PC-9 (cell line): ENCODE measurements around the gene SNPH. TPM values are rescaled to one million over a fixed set of nuclear protein-coding genes. Genes with fewer than 3 reads are reported as not detected.
A peak's percentile ranks its signal among the peaks of the same experiment; 100 is the strongest.

ENCODE experiments used
- BruUV-seq: library from RNA; stranded (reverse); fragments of 400-500 nt; replicated peaks from 2 replicates; lab custom pipeline; 2021; lab: Mats Ljungman, UMichigan
- CTCF ChIA-PET: fragments of 300-600 bp; sonication (Branson Sonifier 250); formaldehyde crosslinking; loops from one replicate; lab custom pipeline; 2022; ENCODE audit warnings: antibody characterized with exemption; lab: Charles Lee
- POLR2A ChIA-PET: fragments of 300-600 bp; sonication (Branson Sonifier 250); formaldehyde crosslinking; loops from one replicate; lab custom pipeline; 2022; ENCODE audit warnings: antibody characterized with exemption; ENCODE audit not compliant: unreplicated experiment; lab: Charles Lee
- DNase-seq, 2 experiments: peaks; one replicate each; pipeline versions ENCODE4 v3.0.0 to v3.0.0-alpha.2; 2015 to 2022; ENCODE audit warnings: mixed read lengths in 1 of 2
- H2AFZ ChIP-seq: fragments of 200-600 bp; sonication (generic); 2 replicates; pipeline ENCODE4 v1.8.1; 2017; ENCODE audit warnings: antibody characterized with exemption
- H3F3A ChIP-seq: fragments of 200-600 bp; sonication (generic); 2 replicates; pipeline ENCODE4 v1.8.1; 2017; ENCODE audit warnings: antibody characterized with exemption, mild to moderate bottlenecking, low read depth; ENCODE audit not compliant: insufficient read depth
- H3K27ac ChIP-seq: fragments of 200-600 bp; sonication (generic); 2 replicates; pipeline ENCODE4 v1.6.1; 2016; ENCODE audit warnings: mixed run types
- H3K27me3 ChIP-seq: fragments of 200-600 bp; sonication (generic); 2 replicates; pipeline ENCODE4 v1.6.1; 2016; ENCODE audit warnings: low read depth, mixed run types; ENCODE audit not compliant: insufficient read depth
- H3K36me3 ChIP-seq: fragments of 200-600 bp; sonication (generic); 2 replicates; pipeline ENCODE4 v1.6.1; 2016; ENCODE audit warnings: low read depth, mixed run types
- H3K4me1 ChIP-seq: fragments of 200-600 bp; sonication (generic); replicated peaks from 2 replicates; pipeline ENCODE4 v1.6.1; 2016; ENCODE audit warnings: mixed run types; ENCODE audit not compliant: insufficient read depth
- H3K4me2 ChIP-seq: fragments of 200-600 bp; sonication (generic); 2 replicates; pipeline ENCODE4 v1.6.1; 2017; ENCODE audit warnings: mixed run types
- H3K4me3 ChIP-seq: fragments of 200-600 bp; sonication (generic); 2 replicates; pipeline ENCODE4 v1.6.1; 2016; ENCODE audit warnings: mixed run types
- H3K79me2 ChIP-seq: fragments of 200-600 bp; sonication (generic); 2 replicates; pipeline ENCODE4 v1.6.1; 2017; ENCODE audit warnings: low read depth, mixed run types
- H3K9me2 ChIP-seq: fragments of 200-600 bp; sonication (generic); 2 replicates; pipeline ENCODE4 v1.8.1; 2017; ENCODE audit warnings: mild to moderate bottlenecking; ENCODE audit not compliant: insufficient read depth
- H3K9me3 ChIP-seq: fragments of 200-600 bp; sonication (generic); 2 replicates; pipeline ENCODE4 v1.8.1; 2016; ENCODE audit warnings: low read depth; ENCODE audit not compliant: insufficient read depth
- H4K20me1 ChIP-seq: fragments of 200-600 bp; sonication (generic); 2 replicates; pipeline ENCODE4 v1.8.1; 2017; ENCODE audit not compliant: insufficient read depth
- CTCF ChIP-seq: fragments of 200-600 bp; sonication (generic); conservative IDR thresholded peaks from 2 replicates; pipeline ENCODE4 v1.6.1; 2017; ENCODE audit warnings: mixed run types, antibody characterized with exemption, mild to moderate bottlenecking, moderate library complexity
- EZH2 ChIP-seq: fragments of 200-600 bp; sonication (generic); IDR thresholded peaks from 2 replicates; pipeline ENCODE4 v1.8.0; 2017; ENCODE audit warnings: antibody characterized with exemption, low read depth
- intact Hi-C: fragments of 100-400 bp; cut with micrococcal nuclease; formaldehyde crosslinking; loops from one replicate; pipeline ENCODE4 v1.10.0; 2022; ENCODE audit not compliant: unreplicated experiment
- total RNA-seq: library from RNA; stranded (reverse); gene quantifications from 2 replicates; pipeline ENCODE4 v1.2.3, GENCODE V29; 2021

The SNPH gene
- total RNA-seq, 1 experiment from 2014 or later, result 3.4 TPM

- Histone ChIP-seq H3K4me3 (peak overlapping the region; percentile 69; the same call in 1 of the 2 replicates), H3K4me2 (peak overlapping the region; percentile 78), H3K9me2 (no peaks in the 10 kb centered on the region), H3K27ac (no peak overlapping the region), H2AFZ (no peak overlapping the region), H3K9me3 (peaks cover 3% of the 10 kb centered on the region; the same call in 1 of the 2 replicates), H3K79me2 (no peaks in the 10 kb centered on the region), H3K27me3 (no peaks in the 10 kb centered on the region), H3K4me1 (peaks cover 4% of the 10 kb centered on the region; the same call in 1 of the 2 replicates), H3K36me3 (no peaks in the 10 kb centered on the region), H4K20me1 (no peaks in the 10 kb centered on the region), H3F3A (peaks cover 18% of the 10 kb centered on the region; the same call in 1 of the 2 replicates)
- POLR2A ChIA-PET, result no interaction called here
- no TSS peak for BruUV-seq
- no peak for DNase-seq
- intact Hi-C loops, result loop anchor here (5.0 kb wide), 1 partner anchor 40 kb away; the partner anchor contains the start of gene RAD21L1
- no peak for TF ChIP-seq CTCF
- TF ChIP-seq EZH2, result no peak
- CTCF ChIA-PET, result interaction anchor here (0.7 kb wide), 1 partner anchor 110 kb away, joined by 6 read pairs; no protein-coding TSS in a partner anchor
These were observed 1.1 kb downstream of the SNPH start for GRCh38 chr20:1267161-1267560.

GRCh38 chr20:1267809-1268374 is 1.8 kb downstream of the SNPH start:
- POLR2A ChIA-PET, result no interaction called here

GRCh38 chr20:1269235-1269634 is 3.1 kb downstream of the SNPH start:
- POLR2A ChIA-PET, result no interaction called here
- Histone ChIP-seq H3K36me3 (no peaks in the 10 kb centered on the region), H3F3A (peaks cover 18% of the 10 kb centered on the region; the same call in 1 of the 2 replicates), H3K27ac (no peak overlapping the region), H4K20me1 (no peaks in the 10 kb centered on the region), H2AFZ (no peak overlapping the region), H3K9me3 (no peaks in the 10 kb centered on the region), H3K9me2 (no peaks in the 10 kb centered on the region), H3K4me2 (no peak overlapping the region), H3K27me3 (no peaks in the 10 kb centered on the region), H3K79me2 (no peaks in the 10 kb centered on the region), H3K4me1 (peaks cover 4% of the 10 kb centered on the region; the same call in 1 of the 2 replicates), H3K4me3 (no peak overlapping the region)
- TF ChIP-seq CTCF, result no peak
- BruUV-seq, result no TSS peak
- CTCF ChIA-PET, result no interaction called here
- DNase-seq, result no peak
- intact Hi-C loops, result loop anchor here (5.0 kb wide), 1 partner anchor 42 kb away; the partner anchor contains the start of gene RAD21L1

More at GRCh38 chr20:1267809-1268374, 1.8 kb downstream of the SNPH start:
- no peak for TF ChIP-seq CTCF
- CTCF ChIA-PET, result no interaction called here
- H3K27ac ChIP-seq, result no peak overlapping the region
- H4K20me1 ChIP-seq, result no peaks in the 10 kb centered on the region
- H3K9me2 ChIP-seq, result no peaks in the 10 kb centered on the region
- intact Hi-C loops, result loop anchor here (5.0 kb wide), 1 partner anchor 41 kb away; the partner anchor contains the start of gene RAD21L1
- no peak overlapping the region for H3K4me2 ChIP-seq
- no peak for DNase-seq
- peaks cover 18% of the 10 kb centered on the region; the same call in 1 of the 2 replicates for H3F3A ChIP-seq
- peaks cover 4% of the 10 kb centered on the region; the same call in 1 of the 2 replicates for H3K4me1 ChIP-seq
- no peaks in the 10 kb centered on the region for H3K79me2 ChIP-seq
- no peak overlapping the region for H3K4me3 ChIP-seq
- no peaks in the 10 kb centered on the region for H3K9me3 ChIP-seq
- no peak overlapping the region for H2AFZ ChIP-seq
- H3K27me3 ChIP-seq, result no peaks in the 10 kb centered on the region
- no TSS peak for BruUV-seq
- H3K36me3 ChIP-seq, result no peaks in the 10 kb centered on the region
